OCI-LY7 (cell line): ENCODE data around the gene SETD1A.

Source experiments
- CTCF ChIP-seq: fragments of 200-600 bp; sonication (generic); conservative IDR thresholded peaks from 2 replicates; pipeline ENCODE4 v1.5.1; 2014; ENCODE audit warnings: mild to moderate bottlenecking, antibody characterized with exemption, low read length, moderate library complexity, mixed read lengths
- EZH2phosphoT487 ChIP-seq: fragments of 200-600 bp; sonication (generic); IDR thresholded peaks from 2 replicates; pipeline ENCODE4 v1.6.1; 2018; ENCODE audit warnings: low read depth, borderline replicate concordance, mild to moderate bottlenecking, mixed run types, antibody characterized with exemption, low read length, moderate library complexity, mixed read lengths

DNA sequence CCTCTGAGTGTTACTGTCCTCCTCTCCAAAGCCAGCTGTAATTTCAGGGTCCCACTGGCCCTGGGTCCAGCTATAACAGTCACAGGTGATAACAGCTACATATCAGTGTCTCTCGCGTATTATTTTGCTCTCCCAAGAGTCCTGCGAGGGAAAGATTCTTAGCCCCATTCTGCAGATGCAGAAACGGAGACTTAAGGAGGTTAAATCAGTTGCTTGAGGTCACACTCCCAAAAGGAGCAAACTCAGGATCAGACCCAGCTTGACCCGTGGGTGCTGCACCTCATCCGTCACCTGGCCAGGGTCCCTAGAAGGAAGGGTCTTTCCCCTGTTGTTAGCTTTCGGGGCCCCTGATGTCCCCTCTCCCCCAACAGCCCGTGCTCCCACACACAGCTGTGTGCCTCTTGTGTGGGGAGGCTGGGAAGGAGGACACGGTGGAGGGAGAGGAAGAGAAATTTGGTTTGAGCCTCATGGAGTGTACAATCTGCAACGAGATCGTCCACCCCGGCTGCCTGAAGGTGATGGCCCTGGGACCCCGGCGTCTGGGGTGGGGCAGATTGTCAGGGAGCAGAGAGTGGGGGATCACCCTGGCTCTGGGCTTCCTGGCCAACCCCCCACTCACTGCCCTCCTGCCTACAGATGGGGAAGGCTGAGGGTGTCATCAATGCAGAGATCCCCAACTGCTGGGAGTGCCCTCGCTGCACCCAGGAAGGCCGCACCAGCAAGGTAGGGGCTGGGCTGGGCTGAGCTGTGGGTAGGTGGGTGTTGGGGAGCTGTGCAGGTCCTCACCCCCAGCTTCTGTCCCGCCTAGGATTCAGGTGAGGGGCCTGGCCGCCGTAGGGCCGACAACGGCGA is 30.4 kb upstream of the SETD1A start:
- TF ChIP-seq CTCF (no peak), EZH2phosphoT487 (no peak)
